HG03045 (cell line): Measurements from ENCODE around the gene MEIG1.
"Not testable (repeated sequence)": the region's sequence is repeated elsewhere in the genome, so short reads cannot be mapped to it uniquely, and the experiment has no call there.

ENCODE experiments used
- ATAC-seq: cut with Tn5 transposase; IDR thresholded peaks from one replicate; pipeline ENCODE4 v1.9.1; 2021; ENCODE audit warnings: mild to moderate bottlenecking, moderate library complexity; ENCODE audit not compliant: unreplicated experiment

Gene MEIG1

DNA sequence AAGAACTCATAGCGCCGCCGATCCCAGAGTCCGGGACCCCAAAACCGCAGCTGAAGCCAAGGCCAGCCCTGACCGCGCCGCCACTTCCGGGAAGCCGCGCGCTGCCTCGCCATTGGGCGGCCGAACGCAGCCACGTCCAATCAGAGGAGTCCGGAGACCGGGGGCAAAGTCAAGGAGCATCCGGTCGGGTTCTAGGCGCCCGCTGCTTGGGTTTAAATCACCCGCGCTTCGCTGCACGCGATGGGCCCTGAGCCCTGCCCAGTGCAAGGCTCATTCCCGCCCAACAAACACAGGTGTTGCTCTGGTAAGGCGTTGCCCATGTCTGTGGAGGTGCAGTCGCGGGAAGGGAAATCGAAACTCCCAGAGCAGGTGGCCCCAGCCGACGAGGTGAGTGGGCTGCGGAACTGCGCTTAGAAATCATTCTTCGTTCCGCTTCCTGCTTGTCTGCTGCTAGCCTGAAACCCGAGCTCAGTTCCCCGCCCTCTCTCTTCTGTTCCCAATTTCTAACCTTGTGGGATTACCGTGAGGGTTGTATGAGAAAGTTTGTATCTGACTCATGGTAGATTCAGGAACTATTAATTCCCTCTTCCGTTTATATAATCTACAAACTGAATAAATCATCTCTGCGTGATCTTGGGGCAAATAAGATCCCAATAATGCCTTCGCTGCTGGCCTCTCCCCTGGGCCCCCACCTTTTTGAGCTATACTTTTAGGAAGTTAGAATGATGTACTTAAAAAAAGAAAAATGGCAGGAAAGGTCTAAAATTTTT, 5.0 kb upstream of the MEIG1 start, which contains the start of gene DCLRE1C:
Gene DCLRE1C (minus strand): TSS at position 96 of the 770 bp plus-strand sequence. CDS start 86 bp downstream, at position 10.
- ATAC-seq, result peak; percentile 87

DNA sequence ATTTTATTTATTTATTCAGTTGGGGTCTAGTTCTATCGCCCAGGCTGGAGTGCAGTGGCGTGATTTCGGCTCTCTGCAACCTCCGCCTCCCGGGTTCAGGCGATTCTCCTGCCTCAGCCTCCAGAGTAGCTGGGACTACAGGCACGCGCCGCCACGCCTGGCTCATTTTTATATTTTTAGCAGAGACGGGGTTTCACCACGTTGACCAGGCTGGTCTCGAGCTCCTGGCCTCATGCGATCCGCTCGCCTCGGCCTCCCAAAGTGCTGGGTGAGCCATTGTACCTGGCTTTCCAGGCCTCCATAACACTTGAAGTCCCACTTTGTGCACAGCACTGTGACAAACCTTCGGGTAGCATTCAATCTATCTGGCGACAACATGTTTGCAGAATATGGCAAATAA, 4.3 kb upstream of the MEIG1 start:
- no peak for ATAC-seq

DNA sequence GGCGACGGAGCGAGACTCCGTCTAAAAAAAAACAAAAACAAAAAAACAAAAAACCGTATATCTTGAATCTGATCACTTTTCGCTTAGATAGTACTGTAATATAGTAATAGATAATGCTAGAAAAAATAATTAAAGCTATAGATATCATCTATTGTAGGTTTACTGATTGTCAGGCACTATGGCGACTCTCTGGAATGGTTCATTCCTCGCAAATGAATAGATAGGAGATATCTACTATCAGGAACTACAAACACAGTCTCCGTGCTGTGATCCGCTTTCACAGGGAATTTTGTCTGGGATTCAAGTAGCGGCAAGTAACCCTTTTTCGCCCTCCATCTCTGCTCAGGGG, 342 bp upstream of the MEIG1 start:
- ATAC-seq, result no peak

DNA sequence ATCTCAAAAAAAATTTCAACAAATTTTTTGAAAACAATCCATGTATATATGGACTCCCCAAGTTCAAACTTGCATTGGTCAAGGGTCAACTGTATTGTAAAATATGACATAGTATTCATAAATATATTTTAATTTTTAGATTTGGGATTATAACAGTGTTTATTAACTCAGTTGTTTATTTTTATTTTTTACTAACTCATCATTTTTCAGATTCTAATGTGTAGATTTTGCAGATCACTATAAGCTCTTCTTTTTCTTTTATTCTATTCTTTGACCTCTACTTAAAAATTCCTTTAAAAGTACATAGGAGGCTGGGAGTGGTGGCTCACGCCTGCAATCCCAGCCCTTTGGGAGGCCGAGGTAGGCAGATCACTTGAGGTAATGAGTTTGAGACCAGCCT, 8.7 kb downstream of the MEIG1 start:
- ATAC-seq, result no peak

DNA sequence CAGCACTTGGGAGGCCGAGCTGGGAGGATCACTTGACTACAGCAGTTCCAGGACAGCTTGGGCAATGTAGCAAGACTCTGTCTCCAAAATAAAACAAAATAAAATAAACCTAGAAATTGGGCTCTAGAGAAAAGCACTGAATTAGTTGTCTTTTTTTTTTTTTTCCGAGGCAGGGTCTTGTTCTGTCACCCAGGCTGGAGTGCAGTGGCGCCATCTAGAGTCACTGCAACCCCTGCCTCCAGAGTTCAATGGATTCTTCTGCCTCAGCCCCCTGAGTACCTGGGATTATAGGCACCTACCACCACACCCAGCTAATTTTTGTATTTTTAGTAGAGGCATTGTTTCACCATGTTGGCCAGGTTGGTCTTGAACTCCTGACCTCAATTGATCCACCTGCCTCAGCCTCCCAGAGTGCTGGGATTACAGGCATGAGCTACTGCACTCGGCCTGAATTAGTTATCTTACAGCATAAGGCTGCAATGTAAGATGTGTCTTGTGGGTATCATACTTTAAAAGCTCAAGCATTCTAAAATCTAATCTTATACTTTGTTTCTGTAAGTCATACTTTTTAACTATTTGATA, 12.8 kb downstream of the MEIG1 start:
- no peak for ATAC-seq

DNA sequence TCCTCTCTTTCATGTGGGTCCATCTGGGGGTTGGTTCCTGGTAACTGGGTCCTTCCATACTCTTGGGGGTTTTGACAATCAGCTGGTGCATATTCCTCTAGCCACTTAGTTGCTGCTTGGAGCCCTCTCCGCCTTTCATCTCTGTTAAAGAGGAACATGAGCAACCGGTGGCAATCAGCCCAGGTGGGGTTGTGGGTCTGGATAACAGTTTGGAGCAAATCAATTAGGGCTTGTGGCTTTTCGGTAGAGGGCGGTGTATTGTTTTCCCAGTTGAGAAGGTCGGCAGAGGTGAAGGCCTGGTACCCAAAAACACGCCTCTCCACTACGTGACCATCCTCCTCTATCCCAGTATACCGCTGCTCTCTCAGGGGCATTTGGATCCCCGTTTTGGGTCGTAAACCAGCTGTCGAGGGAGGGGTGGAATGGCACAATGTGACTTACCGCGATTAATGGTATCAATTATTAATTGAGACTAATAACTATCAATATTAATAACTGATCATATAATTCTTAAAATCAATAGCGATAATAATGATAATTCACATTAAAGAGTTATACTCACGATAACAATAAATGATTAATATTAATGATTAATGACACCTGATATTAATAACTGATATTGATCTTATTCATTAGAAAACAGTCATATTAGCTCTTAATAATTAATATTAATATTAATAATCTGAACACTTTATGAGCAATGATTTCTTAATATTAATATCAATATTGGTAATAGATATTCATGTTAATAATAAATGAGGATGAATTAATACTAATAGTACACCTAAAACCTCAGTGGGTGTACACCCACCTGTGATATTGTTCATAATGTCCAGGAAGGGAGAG, 15.2 kb downstream of the MEIG1 start:
- ATAC-seq, result not testable (repeated sequence)

DNA sequence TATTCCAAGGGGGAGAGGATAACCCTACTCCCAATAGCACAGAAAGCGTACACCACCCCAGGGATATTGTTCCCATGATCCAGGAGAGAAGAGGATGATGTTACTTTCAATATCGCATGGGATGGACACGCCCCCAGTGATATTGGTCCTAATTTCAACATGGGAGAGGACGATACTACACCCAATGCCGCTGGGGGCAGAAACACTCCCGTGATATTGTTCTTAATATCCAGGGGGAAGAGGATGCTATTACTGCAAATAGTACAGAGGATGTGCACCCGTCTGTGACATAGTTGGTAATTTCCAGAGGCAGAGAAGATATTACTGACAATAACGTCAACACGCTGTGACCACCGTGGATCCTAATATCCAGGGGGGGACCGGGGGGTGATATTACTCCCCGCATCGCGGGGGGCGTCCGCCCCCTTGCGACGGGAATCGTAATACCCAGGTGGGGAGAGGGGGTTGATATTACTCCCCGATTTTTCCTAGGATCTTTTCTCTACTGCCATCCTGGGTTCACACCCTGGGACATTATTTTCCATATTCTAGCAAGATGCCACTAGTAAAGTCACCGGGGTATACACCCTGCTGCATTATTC, 16.6 kb downstream of the MEIG1 start:
- ATAC-seq, result no peak

DNA sequence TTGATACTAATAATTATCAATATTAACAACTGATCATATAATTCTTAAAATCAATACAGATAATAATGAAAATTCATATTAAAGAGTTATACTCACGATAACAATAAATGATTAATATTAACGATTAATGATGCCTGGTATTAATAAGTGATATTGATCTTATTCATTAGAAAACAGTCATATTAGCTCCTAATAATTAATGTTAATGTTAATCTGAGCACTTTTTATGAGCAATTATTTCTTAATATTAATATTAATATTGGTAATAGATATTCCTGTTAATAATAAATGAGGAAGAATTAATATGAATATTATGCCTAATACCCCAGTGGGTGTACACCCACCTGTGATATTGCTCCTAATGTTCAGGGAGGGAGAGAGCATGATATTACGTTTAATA, 23.6 kb downstream of the MEIG1 start:
- no peak for ATAC-seq

DNA sequence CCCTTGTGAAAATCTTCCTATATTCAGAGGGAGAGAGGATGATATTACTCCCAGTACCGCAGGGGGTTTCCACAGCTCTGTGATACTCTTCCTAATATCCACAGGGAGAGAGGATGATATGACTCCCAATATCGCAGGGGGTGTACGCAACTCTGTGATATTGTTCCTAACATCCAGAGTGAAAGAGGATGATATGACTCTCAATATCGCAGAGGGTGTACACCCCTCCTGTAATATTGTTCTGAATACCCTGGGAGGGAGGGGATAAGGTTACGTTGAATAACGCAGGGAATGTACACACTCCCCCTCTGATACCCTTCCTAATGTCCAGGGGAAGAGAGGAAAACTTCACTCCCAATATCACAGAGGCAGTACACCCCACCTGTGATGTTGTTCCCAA, 30.4 kb downstream of the MEIG1 start:
- ATAC-seq, result not testable (repeated sequence)

DNA sequence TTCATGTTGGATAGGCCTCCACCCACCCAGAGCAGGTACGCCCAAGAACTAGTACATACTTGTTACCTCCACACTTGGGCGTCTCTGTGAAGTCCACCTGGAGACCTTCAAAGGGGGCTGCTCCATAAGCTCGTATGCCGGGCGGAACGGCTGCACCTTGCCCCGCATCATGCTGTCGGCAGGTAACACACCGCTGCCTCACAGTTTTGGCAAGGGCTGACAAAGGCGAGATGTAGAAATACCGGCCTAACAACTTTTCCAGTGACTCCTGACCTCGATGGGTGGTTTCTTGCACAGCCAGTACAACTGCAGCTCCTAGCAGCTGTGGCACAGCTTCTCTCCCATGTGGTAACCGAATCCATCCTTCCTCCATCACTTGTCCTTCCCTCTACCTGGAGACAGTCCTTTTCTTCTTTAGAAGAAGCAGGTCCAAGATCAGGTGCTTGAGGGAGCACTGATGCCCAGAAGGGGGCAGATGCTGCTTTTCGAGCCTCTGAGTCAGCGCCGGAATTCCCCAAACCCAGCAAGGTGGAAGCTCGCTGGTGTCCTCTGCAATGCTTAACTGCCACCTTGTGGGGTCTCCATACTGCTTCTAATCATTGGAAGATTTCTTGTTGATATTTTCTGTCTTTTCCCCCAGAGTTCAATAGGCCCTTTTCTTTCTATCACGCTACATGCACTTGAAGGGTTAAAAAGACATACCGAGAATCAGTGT, 32.0 kb downstream of the MEIG1 start:
- not testable (repeated sequence) for ATAC-seq

DNA sequence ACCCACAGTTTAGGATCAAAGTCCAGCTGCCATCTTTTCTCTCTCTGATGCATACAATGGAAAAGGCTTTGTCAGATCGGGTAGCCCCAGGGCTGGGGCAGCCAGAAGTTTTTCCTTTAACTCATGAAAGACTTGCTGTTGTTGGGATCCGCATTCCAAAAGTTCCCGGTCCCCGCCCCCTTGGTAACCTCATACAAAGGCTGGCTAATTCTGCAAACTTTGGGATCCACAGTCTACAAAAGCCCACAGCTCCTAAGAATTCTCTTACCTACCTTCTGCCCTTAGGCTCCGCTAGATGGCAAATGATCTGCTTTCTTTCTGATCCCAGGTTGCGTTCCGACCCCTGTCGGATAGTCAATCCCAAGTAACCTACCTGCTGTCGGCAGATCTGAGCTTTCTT, 33.1 kb downstream of the MEIG1 start:
- not testable (repeated sequence) for ATAC-seq

DNA sequence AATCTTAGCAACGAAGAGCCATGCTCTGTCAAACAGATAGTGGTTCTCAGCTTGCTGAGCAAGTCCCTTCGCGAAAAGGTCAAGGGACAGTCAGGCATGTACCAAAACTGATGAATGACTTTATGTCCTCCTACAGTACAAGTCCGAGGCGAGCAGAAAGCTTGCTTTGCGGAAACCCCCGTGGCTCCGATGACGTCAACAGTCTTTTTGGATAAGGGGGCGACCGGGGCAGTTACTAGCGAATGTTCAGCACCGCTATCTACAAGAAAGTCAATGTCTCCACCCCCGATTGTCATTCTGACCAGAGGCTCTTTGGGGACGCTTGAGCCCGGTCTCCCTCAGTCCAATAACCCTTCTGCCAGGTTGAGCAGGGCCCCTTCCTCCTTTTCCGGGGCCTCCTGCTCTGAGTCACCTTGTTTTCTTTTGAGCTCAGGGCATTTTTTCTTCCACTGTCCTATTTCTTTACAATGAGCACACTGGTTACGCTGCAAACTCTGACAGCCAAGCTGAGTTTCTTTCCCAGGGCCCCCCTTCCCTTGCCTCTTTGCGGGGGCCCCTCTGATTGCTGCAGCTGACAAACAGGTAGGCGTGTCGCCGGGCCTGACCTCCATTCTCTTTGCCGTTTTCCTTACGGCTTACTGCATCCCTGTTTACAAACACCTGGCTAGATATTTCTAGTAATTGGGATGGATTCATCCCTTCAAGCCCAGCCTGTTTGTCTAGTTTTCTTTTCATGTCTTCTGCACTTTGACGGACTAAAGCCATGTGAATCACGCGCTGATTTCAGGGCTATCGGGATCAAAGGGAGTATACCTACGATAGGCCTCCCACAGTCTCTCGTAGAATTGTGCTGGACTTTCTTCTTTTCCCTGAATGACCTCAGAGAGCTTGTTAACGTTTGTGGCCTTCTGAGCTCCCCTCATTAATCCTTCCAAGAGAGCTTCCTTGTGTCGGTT, 34.6 kb downstream of the MEIG1 start:
- not testable (repeated sequence) for ATAC-seq

DNA sequence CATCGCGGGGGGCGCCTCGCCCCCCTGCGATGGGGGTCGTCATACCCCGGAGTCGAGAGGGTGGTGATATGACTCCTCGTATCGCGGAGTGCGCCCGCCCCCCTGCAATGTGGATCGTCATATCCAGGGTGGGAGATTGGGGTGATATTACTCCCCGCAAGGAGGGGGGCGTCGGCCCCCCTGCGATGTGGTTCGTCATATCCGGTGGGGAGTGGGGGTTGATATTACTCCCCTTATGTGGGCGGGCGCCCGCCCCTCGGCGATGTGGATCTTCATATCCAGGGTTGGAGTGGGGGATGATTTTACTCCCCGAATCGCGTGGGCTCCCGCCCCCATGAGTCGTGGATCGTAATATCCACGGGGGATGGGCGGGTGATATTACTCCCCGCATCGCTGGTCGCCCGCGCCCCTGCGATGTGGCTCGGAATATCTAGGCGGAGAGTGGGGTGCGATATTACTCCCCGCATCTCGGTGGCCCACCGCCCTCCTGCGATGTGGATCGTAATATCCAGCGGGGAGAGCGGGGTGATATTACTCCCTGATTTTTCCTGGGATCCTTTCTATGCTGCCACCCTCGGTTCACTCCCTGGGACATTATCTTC, 36.9 kb downstream of the MEIG1 start:
- ATAC-seq, result no peak

DNA sequence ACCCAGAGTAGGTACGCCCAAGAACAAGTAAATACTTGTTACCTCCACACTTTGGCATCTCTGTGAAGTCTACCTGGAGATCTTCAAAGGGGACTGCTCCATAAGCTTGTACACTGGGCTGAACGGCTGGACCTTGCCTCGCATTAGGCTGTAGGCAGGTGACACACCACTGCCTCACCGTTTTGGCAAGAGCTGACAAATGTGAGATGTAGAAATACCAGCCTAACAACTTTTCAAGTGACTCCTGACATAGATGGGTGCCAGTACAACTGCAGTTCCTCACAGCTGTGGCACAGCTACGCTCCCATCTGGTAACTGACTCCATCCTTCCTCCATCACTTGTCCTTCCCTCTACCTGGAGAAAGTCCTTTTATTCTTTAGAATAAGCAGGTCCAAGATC, 54.3 kb downstream of the MEIG1 start:
- not testable (repeated sequence) for ATAC-seq

DNA sequence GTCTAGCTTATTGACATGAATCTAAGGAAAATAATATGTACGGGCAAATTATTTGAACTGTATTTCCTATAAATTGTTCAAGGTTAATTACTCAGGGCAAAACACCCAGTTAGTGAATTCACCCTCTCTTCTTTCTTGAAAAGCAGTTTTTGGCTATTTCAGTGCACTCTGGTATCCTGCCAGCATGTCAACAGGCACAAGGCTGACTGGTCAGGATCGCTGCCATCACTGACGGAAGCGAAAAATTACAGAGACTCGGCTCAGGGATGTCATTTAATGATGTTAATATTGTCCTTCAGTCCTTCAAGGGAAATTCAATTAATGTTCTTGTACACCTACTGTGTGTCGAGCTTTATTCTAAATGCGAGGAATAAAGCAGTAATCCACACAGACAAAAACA, 56.3 kb downstream of the MEIG1 start:
- ATAC-seq, result no peak

DNA sequence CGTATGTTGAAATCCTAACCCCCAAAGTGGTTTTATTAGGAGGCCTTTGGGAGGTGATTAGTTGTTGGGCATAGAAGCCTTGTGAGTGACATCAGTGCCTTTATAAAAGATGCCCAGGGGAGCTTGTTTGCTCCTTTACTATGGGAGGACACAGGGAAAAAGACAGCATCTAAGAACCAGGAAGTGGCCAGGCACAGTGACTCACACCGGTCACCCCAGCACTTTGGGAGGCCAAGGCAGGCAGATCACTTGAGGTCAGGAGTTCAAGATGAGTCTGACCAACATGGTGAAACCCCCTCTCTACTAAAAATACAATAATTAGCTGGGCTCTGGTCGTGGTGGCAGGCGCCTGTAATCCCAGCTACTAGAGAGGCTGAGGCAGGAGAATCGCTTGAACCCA, 61.8 kb downstream of the MEIG1 start:
- ATAC-seq, result not testable (repeated sequence)
